CD4-positive, alpha-beta memory T cell (primary cell): ENCODE results near the gene BFAR. TPM values are rescaled to one million over a fixed set of nuclear protein-coding genes. Genes with fewer than 3 reads are reported as not detected.
"Not testable (repeated sequence)": the region's sequence is repeated elsewhere in the genome, so short reads cannot be mapped to it uniquely, and the experiment has no call there.

Experiments used
- CTCF ChIA-PET: fragments of 350-600 bp; sonication (Branson Sonifier 250); formaldehyde crosslinking; loops from one replicate; lab custom pipeline; 2021; ENCODE audit warnings: inconsistent platforms; ENCODE audit not compliant: partially characterized antibody; lab: Charles Lee
- POLR2A ChIA-PET: fragments of 350-600 bp; sonication (Branson Sonifier 250); formaldehyde crosslinking; loops from one replicate; lab custom pipeline; 2021; ENCODE audit not compliant: partially characterized antibody; lab: Charles Lee
- DNase-seq, 5 donors: peaks; one replicate each; pipeline versions ENCODE4 v3.0.0 to v3.0.0-alpha.2; 2020 to 2022; ENCODE audit warnings: mixed read lengths in 1 of 5
- H3K27ac ChIP-seq: one replicate; pipeline ENCODE4 v1.7.0; 2013; ENCODE audit warnings: low read depth, low read length
- H3K27me3 ChIP-seq: 2 replicates; pipeline ENCODE4 v1.7.0; 2013; ENCODE audit warnings: mild to moderate bottlenecking, low read length, moderate library complexity; ENCODE audit not compliant: insufficient read depth
- H3K36me3 ChIP-seq: 2 replicates; pipeline ENCODE4 v1.7.0; 2013; ENCODE audit warnings: mild to moderate bottlenecking, low read length, moderate library complexity; ENCODE audit not compliant: insufficient read depth
- H3K4me1 ChIP-seq: 2 replicates; pipeline ENCODE4 v1.7.0; 2013; ENCODE audit warnings: mild to moderate bottlenecking, low read length, moderate library complexity; ENCODE audit not compliant: insufficient read depth
- H3K4me3 ChIP-seq, 2 donors: one replicate each; pipeline ENCODE4 v1.7.0; 2013; ENCODE audit warnings: low read length in 2 of 2, mild to moderate bottlenecking in 1 of 2
- H3K9me3 ChIP-seq, 2 donors: one replicate each; pipeline ENCODE4 v1.7.0; 2013; ENCODE audit warnings: low read length in 2 of 2, control low read depth in 1 of 2; ENCODE audit not compliant: control insufficient read depth in 1 of 2
- H3K27ac Mint-ChIP-seq, 7 donors: one replicate each; pipeline ENCODE4 v1.8.0; 2020 to 2021; ENCODE audit warnings: mixed read lengths in 7 of 7, mild to moderate bottlenecking in 6 of 7, inconsistent platforms in 3 of 7, moderate library complexity in 3 of 7
- H3K27me3 Mint-ChIP-seq, 2 donors: one replicate each; pipeline ENCODE4 v1.8.0; 2020 to 2021; ENCODE audit warnings: mixed read lengths in 2 of 2
- H3K36me3 Mint-ChIP-seq, 2 donors: one replicate each; pipeline ENCODE4 v1.8.0; 2020 to 2021; ENCODE audit warnings: mixed read lengths in 2 of 2, inconsistent platforms in 1 of 2, mild to moderate bottlenecking in 1 of 2
- H3K4me1 Mint-ChIP-seq, 4 donors: one replicate each; pipeline ENCODE4 v1.8.0; 2020 to 2021; ENCODE audit warnings: mixed read lengths in 4 of 4, mild to moderate bottlenecking in 1 of 4
- H3K4me3 Mint-ChIP-seq, 8 donors: one replicate each; pipeline ENCODE4 v1.8.0; 2020 to 2021; ENCODE audit warnings: mixed read lengths in 8 of 8, mild to moderate bottlenecking in 7 of 8, moderate library complexity in 6 of 8, inconsistent platforms in 3 of 8
- H3K9me3 Mint-ChIP-seq, 8 donors: one replicate each; pipeline ENCODE4 v1.8.0; 2020 to 2021; ENCODE audit warnings: mixed read lengths in 8 of 8, mild to moderate bottlenecking in 5 of 8, inconsistent platforms in 3 of 8, moderate library complexity in 1 of 8
- intact Hi-C: fragments of 100-400 bp; cut with micrococcal nuclease; formaldehyde crosslinking; loops from one replicate; pipeline ENCODE4 v1.15.1; 2023
- polyA plus RNA-seq, 2 donors: library from polyadenylated mRNA; unstranded; fragments of 300-500 nt; fragmentation: Illumina TruSeq; gene quantifications; one replicate each; pipeline ENCODE4 v1.2.3, GENCODE V29; 2021
- total RNA-seq, 2 experiments: library from RNA; stranded (reverse); gene quantifications; one replicate each; pipeline ENCODE4 v1.2.3, GENCODE V29; 2021

The BFAR gene
- total and polyA plus RNA-seq, 4 experiments from 2014 or later, result 31.2 to 79.6 (median 62.8) TPM

GRCh38 chr16:14685870-14686793 lies 53.4 kb downstream of the BFAR start:
- H3K27ac ChIP-seq, H3K4me1 Mint-ChIP-seq, H3K36me3 ChIP-seq, H3K4me3 Mint-ChIP-seq, DNase-seq, CTCF ChIA-PET, H3K9me3 ChIP-seq, H3K9me3 Mint-ChIP-seq, intact Hi-C loops, H3K36me3 Mint-ChIP-seq, H3K27me3 ChIP-seq, POLR2A ChIA-PET, H3K27me3 Mint-ChIP-seq, H3K4me3 ChIP-seq, H3K4me1 ChIP-seq, H3K27ac Mint-ChIP-seq: not testable (repeated sequence)

GRCh38 chr16:14694129-14694528 lies 61.4 kb downstream of the BFAR start, which contains the start of gene PLA2G10:
Gene PLA2G10, minus strand, starts transcription at chr16:14694308. Its CDS starts 79 bp downstream, at chr16:14694229.
- CTCF ChIA-PET, H3K27ac Mint-ChIP-seq, H3K27me3 ChIP-seq, intact Hi-C loops, H3K4me1 ChIP-seq, H3K4me3 Mint-ChIP-seq, H3K9me3 Mint-ChIP-seq, H3K27ac ChIP-seq, H3K36me3 Mint-ChIP-seq, H3K9me3 ChIP-seq, H3K4me3 ChIP-seq, DNase-seq, H3K27me3 Mint-ChIP-seq, H3K4me1 Mint-ChIP-seq, H3K36me3 ChIP-seq, POLR2A ChIA-PET: not testable (repeated sequence)

- H3K27me3 Mint-ChIP-seq, H3K4me1 ChIP-seq, H3K27ac Mint-ChIP-seq, H3K27ac ChIP-seq, DNase-seq, intact Hi-C loops, CTCF ChIA-PET, H3K36me3 Mint-ChIP-seq, POLR2A ChIA-PET, H3K4me3 ChIP-seq, H3K36me3 ChIP-seq, H3K4me3 Mint-ChIP-seq, H3K9me3 Mint-ChIP-seq, H3K4me1 Mint-ChIP-seq, H3K27me3 ChIP-seq, H3K9me3 ChIP-seq: not testable (repeated sequence)
Observed at GRCh38 chr16:14701859-14702258, 69.1 kb downstream of the BFAR start.

GRCh38 chr16:14702672-14703071 lies 69.9 kb downstream of the BFAR start:
- H3K36me3 Mint-ChIP-seq, H3K36me3 ChIP-seq, POLR2A ChIA-PET, H3K27me3 ChIP-seq, H3K4me1 Mint-ChIP-seq, H3K27ac Mint-ChIP-seq, DNase-seq, H3K9me3 Mint-ChIP-seq, CTCF ChIA-PET, intact Hi-C loops, H3K27me3 Mint-ChIP-seq, H3K9me3 ChIP-seq, H3K4me1 ChIP-seq, H3K27ac ChIP-seq, H3K4me3 Mint-ChIP-seq, H3K4me3 ChIP-seq: not testable (repeated sequence)

GRCh38 chr16:14703156-14704011 lies 70.6 kb downstream of the BFAR start, which contains the start of gene NPIPA3:
Gene NPIPA3, plus strand, starts transcription at chr16:14703411. Its CDS starts 5,533 bp downstream, at chr16:14708944.
- H3K36me3 ChIP-seq, DNase-seq, H3K4me3 ChIP-seq, H3K27ac Mint-ChIP-seq, H3K4me3 Mint-ChIP-seq, H3K9me3 ChIP-seq, H3K27me3 Mint-ChIP-seq, POLR2A ChIA-PET, H3K4me1 Mint-ChIP-seq, intact Hi-C loops, CTCF ChIA-PET, H3K4me1 ChIP-seq, H3K36me3 Mint-ChIP-seq, H3K27ac ChIP-seq, H3K9me3 Mint-ChIP-seq, H3K27me3 ChIP-seq: not testable (repeated sequence)

Other genes with a start within 250 kb of the BFAR start
- 10 to 100 TPM; 41.5 to 46.4 TPM for gene PARN, start 2.7 kb upstream of the BFAR start, total RNA-seq
- gene PARN, start 2.7 kb upstream of the BFAR start, polyA plus RNA-seq, result 10 to 100 TPM; 43.4 to 46.1 TPM
- not detected for gene PLA2G10, start 61.4 kb downstream of the BFAR start, total RNA-seq
- gene PLA2G10, start 61.4 kb downstream of the BFAR start, polyA plus RNA-seq, result not detected
- gene NPIPA3, start 70.5 kb downstream of the BFAR start, total RNA-seq, result 1 to 10 TPM; 2.5 to 2.9 TPM
- gene NPIPA3, start 70.5 kb downstream of the BFAR start, polyA plus RNA-seq, result under 1 TPM in 1 of 2 donors, not detected in 1; 0.30 TPM
- gene NPIPA2, start 109.6 kb downstream of the BFAR start, total RNA-seq, result 10 to 100 TPM in 1 of 2 experiments, 1 to 10 TPM in 1; 9.9 to 11.8 TPM
- not detected for gene NPIPA2, start 109.6 kb downstream of the BFAR start, polyA plus RNA-seq
- gene NOMO1, start 200.8 kb downstream of the BFAR start, total RNA-seq, result 10 to 100 TPM; 33.4 to 36.5 TPM
- 10 to 100 TPM; 39.9 to 41.0 TPM for gene NOMO1, start 200.8 kb downstream of the BFAR start, polyA plus RNA-seq